DND-41 (cell line): ENCODE data around the gene STK24.
A peak's percentile ranks its signal among the peaks of the same experiment; 100 is the strongest.

Experiments
- ATAC-seq: fragments of 200-7000 bp; cut with Tn5 transposase; 3 replicates; pipeline ENCODE4 v1.9.1; 2021; ENCODE audit warnings: low read depth; ENCODE audit not compliant: insufficient read depth
- DNase-seq: peaks from one replicate; pipeline ENCODE4 v3.0.0-alpha.2; 2020
- H2AFZ ChIP-seq: 2 replicates; pipeline ENCODE4 v1.6.0; 2012; ENCODE audit warnings: low read depth, low read length
- H3K27ac ChIP-seq: 2 replicates; pipeline ENCODE4 v1.5.1; 2012; ENCODE audit warnings: low read length, inconsistent platforms
- H3K27me3 ChIP-seq: fragments of 200-600 bp; sonication (generic); 2 replicates; pipeline ENCODE4 v1.6.0; 2012; ENCODE audit warnings: low read length, mild to moderate bottlenecking, inconsistent platforms; ENCODE audit not compliant: insufficient read depth, poor library complexity
- H3K36me3 ChIP-seq: 2 replicates; pipeline ENCODE4 v1.5.1; 2012; ENCODE audit warnings: low read length, inconsistent platforms; ENCODE audit not compliant: insufficient read depth
- H3K4me1 ChIP-seq: 2 replicates; pipeline ENCODE4 v1.5.1; 2012; ENCODE audit warnings: mild to moderate bottlenecking, low read length; ENCODE audit not compliant: insufficient read depth
- H3K4me2 ChIP-seq: 2 replicates; pipeline ENCODE4 v1.6.0; 2012; ENCODE audit warnings: mild to moderate bottlenecking, moderate library complexity, low read length, inconsistent platforms; ENCODE audit not compliant: insufficient read depth
- H3K4me3 ChIP-seq, 2 experiments: fragments of 200-600 bp in 1 of 2; shearing (Covaris generic) in 1 of 2; 2 replicates each; pipeline ENCODE4 v1.5.1; 2012 to 2016; ENCODE audit warnings: inconsistent platforms in 2 of 2, low read length in 2 of 2, mild to moderate bottlenecking in 2 of 2, low read depth in 1 of 2, moderate library complexity in 1 of 2
- H3K79me2 ChIP-seq: 2 replicates; pipeline ENCODE4 v1.6.0; 2012; ENCODE audit warnings: low read length, inconsistent platforms; ENCODE audit not compliant: insufficient read depth
- H3K9ac ChIP-seq: 2 replicates; pipeline ENCODE4 v1.6.0; 2012; ENCODE audit warnings: low read depth, mild to moderate bottlenecking, inconsistent platforms, low read length, moderate library complexity
- H3K9me3 ChIP-seq: 2 replicates; pipeline ENCODE4 v1.5.1; 2012; ENCODE audit warnings: low read length, moderate library complexity, mild to moderate bottlenecking, inconsistent platforms; ENCODE audit not compliant: insufficient read depth, severe bottlenecking
- H4K20me1 ChIP-seq: 2 replicates; pipeline ENCODE4 v1.6.0; 2012; ENCODE audit warnings: low read length; ENCODE audit not compliant: insufficient read depth
- CTCF ChIP-seq: IDR thresholded peaks from 2 replicates; pipeline ENCODE4 v1.5.1; 2012; ENCODE audit warnings: borderline replicate concordance, low read length, moderate library complexity, mild to moderate bottlenecking; ENCODE audit not compliant: poor library complexity, severe bottlenecking; ENCODE audit errors: extremely low read depth
- EZH2 ChIP-seq: IDR thresholded peaks from 3 replicates; pipeline ENCODE4 v1.6.1; 2012; ENCODE audit warnings: borderline replicate concordance, low read depth, mild to moderate bottlenecking, moderate library complexity, low read length, inconsistent platforms; ENCODE audit not compliant: severe bottlenecking

STK24 gene

GRCh38 chr13:98540476-98540875, 36.4 kb downstream of the STK24 start:
- no peak overlapping the region for H2AFZ ChIP-seq
- H3K4me3 ChIP-seq = no peak overlapping the region
- TF ChIP-seq EZH2 (no peak), CTCF (no peak)
- H3K4me2 ChIP-seq = no peak overlapping the region
- H3K79me2 ChIP-seq = peaks cover 99% of the 10 kb centered on the region
- H4K20me1 ChIP-seq = peaks cover 95% of the 10 kb centered on the region
- H3K27ac ChIP-seq = no peak overlapping the region
- DNase-seq (no peak), ATAC-seq (no peak)
- no peaks in the 10 kb centered on the region for H3K9me3 ChIP-seq
- peaks cover 6% of the 10 kb centered on the region; the same call in 1 of the 2 replicates for H3K4me1 ChIP-seq
- H3K36me3 ChIP-seq = peaks cover 19% of the 10 kb centered on the region; the same call in 1 of the 2 replicates
- H3K27me3 ChIP-seq = no peaks in the 10 kb centered on the region
- H3K9ac ChIP-seq = no peak overlapping the region

GRCh38 chr13:98539666-98540065, 37.2 kb downstream of the STK24 start:
- no peaks in the 10 kb centered on the region for H3K27me3 ChIP-seq
- H3K9ac ChIP-seq = no peak overlapping the region
- no peak overlapping the region for H2AFZ ChIP-seq
- TF ChIP-seq CTCF (no peak), EZH2 (no peak)
- no peak overlapping the region for H3K27ac ChIP-seq
- H4K20me1 ChIP-seq = peaks cover 96% of the 10 kb centered on the region
- no peak overlapping the region for H3K4me3 ChIP-seq
- ATAC-seq = no peak
- H3K4me2 ChIP-seq = no peak overlapping the region
- no peak for DNase-seq
- H3K79me2 ChIP-seq = peaks cover 99% of the 10 kb centered on the region
- H3K4me1 ChIP-seq = peaks cover 6% of the 10 kb centered on the region; the same call in 1 of the 2 replicates
- peaks cover 20% of the 10 kb centered on the region; the same call in 1 of the 2 replicates for H3K36me3 ChIP-seq
- no peaks in the 10 kb centered on the region for H3K9me3 ChIP-seq

GRCh38 chr13:98538876-98539275, 38.0 kb downstream of the STK24 start:
- Histone ChIP-seq H3K27me3 (no peaks in the 10 kb centered on the region), H3K4me3 (no peak overlapping the region), H3K9me3 (no peaks in the 10 kb centered on the region), H3K79me2 (peaks cover 99% of the 10 kb centered on the region), H3K4me1 (peaks cover 4% of the 10 kb centered on the region; the same call in 1 of the 2 replicates), H3K9ac (no peak overlapping the region), H3K4me2 (no peak overlapping the region), H4K20me1 (peaks cover 96% of the 10 kb centered on the region), H3K27ac (no peak overlapping the region), H2AFZ (no peak overlapping the region), H3K36me3 (peaks cover 20% of the 10 kb centered on the region; the same call in 1 of the 2 replicates)
- no peak for TF ChIP-seq EZH2
- ATAC-seq = no peak
- no peak for DNase-seq

- Histone ChIP-seq H3K27me3 (no peaks in the 10 kb centered on the region), H3K4me2 (no peak overlapping the region), H3K4me3 (no peak overlapping the region), H2AFZ (no peak overlapping the region), H3K79me2 (peaks cover 99% of the 10 kb centered on the region), H3K9ac (no peak overlapping the region), H3K4me1 (0 out of 2 replicates have a peak, but pooled peaks cover 3% of the 10 kb centered on the region), H3K27ac (no peak overlapping the region), H3K36me3 (peaks cover 20% of the 10 kb centered on the region; the same call in 1 of the 2 replicates), H3K9me3 (no peaks in the 10 kb centered on the region), H4K20me1 (peaks cover 90% of the 10 kb centered on the region)
- TF ChIP-seq EZH2 (no peak), CTCF (no peak)
- ATAC-seq = peak; percentile 57
- DNase-seq = peak; percentile 11
Observed at GRCh38 chr13:98537740-98538139, 39.2 kb downstream of the STK24 start.
